Measurements from ENCODE around the gene ROR2.

DNA sequence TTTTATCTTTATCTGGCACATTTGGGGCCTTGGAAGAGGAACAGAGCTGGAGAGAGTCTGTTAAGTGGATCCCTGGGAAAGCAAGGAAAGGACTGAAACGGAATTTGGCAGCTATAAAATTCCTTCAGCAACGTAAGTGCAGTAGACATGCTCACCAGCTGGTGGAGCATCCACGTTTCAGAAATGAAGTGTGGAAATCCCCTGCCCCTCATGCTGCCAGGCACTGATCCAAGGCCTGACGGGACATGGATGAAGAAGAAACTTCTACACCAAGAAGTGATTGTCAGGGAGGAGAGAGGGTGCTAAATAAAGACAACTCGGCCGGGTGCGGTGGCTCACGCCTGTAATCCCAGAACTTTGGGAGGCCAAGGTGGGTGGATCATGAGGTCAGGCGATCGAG lies 209.3 kb downstream of the ROR2 start:
- TF ChIP-seq, protein P1, sequence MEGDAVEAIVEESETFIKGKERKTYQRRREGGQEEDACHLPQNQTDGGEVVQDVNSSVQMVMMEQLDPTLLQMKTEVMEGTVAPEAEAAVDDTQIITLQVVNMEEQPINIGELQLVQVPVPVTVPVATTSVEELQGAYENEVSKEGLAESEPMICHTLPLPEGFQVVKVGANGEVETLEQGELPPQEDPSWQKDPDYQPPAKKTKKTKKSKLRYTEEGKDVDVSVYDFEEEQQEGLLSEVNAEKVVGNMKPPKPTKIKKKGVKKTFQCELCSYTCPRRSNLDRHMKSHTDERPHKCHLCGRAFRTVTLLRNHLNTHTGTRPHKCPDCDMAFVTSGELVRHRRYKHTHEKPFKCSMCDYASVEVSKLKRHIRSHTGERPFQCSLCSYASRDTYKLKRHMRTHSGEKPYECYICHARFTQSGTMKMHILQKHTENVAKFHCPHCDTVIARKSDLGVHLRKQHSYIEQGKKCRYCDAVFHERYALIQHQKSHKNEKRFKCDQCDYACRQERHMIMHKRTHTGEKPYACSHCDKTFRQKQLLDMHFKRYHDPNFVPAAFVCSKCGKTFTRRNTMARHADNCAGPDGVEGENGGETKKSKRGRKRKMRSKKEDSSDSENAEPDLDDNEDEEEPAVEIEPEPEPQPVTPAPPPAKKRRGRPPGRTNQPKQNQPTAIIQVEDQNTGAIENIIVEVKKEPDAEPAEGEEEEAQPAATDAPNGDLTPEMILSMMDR (IDR thresholded peaks at IDR 0.05; ENCODE audit: borderline replicate concordance, extremely low read depth, low read length, poor library complexity, severe bottlenecking) = no peak
- TF ChIP-seq EZH2 (IDR thresholded peaks at IDR 0.05; ENCODE audit: borderline replicate concordance, low read depth, low read length, severe bottlenecking) = no peak
